C4-2B (cell line): ENCODE results near the gene BSCL2.

Experiments
- ZFX ChIP-seq: fragments of 450-650 bp; IDR thresholded peaks from 2 replicates; pipeline ENCODE4 v1.6.1; 2017
- TF ChIP-seq, protein P1 (sequence below): fragments of 450-650 bp; conservative IDR thresholded peaks from 2 replicates; pipeline ENCODE4 v1.5.1; 2017; ENCODE audit warnings: mild to moderate bottlenecking

DNA sequence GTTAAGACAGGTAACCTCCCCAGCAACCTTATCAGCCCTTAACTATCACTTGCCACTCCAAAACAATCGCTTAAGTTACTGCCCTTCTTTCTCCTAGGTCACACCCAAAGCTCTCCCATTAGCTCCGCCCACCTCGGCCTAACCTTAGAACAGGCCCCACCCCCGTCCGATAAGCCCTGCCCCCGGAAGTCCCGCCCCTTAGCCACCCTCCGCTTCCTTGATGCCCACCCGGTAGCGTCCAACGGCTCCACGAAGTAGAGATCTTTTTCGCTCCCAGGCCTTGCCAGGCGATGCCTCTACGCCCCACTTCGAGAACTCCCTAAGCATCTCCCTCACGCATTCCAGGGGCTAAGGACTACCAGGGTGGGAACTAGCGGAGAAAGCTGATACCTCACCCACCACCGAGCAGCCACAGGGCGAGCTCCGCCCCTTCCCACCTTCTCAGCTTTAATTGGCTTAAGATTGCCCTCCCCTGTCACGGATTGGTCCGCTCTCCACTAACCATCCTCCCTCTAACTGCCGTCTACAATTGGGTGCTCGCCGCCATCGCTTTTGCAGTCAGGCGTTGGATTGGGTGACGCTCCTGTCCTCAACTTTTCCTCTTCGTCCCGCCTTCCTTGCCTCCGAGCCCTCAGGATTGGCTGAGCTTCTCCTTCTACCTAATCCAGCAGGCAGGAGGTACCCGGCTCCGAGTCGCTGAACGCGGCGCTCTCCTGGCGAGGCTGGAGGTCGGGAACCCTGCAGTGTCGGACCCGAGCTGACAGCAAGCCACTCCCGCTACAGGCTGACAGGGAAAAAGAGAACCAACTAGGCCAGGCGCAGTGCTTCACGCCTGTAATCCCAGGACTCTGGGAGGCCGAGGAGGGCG, 46.7 kb upstream of the BSCL2 start, which contains the start of gene ZBTB3:
- TF ChIP-seq, protein P1, sequence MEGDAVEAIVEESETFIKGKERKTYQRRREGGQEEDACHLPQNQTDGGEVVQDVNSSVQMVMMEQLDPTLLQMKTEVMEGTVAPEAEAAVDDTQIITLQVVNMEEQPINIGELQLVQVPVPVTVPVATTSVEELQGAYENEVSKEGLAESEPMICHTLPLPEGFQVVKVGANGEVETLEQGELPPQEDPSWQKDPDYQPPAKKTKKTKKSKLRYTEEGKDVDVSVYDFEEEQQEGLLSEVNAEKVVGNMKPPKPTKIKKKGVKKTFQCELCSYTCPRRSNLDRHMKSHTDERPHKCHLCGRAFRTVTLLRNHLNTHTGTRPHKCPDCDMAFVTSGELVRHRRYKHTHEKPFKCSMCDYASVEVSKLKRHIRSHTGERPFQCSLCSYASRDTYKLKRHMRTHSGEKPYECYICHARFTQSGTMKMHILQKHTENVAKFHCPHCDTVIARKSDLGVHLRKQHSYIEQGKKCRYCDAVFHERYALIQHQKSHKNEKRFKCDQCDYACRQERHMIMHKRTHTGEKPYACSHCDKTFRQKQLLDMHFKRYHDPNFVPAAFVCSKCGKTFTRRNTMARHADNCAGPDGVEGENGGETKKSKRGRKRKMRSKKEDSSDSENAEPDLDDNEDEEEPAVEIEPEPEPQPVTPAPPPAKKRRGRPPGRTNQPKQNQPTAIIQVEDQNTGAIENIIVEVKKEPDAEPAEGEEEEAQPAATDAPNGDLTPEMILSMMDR: no peak
- TF ChIP-seq ZFX: no peak
